ENCODE measurements around the gene APOA4.
"Not testable (repeated sequence)": the region's sequence is repeated elsewhere in the genome, so short reads cannot be mapped to it uniquely, and the experiment has no call there.

APOA4 gene

DNA sequence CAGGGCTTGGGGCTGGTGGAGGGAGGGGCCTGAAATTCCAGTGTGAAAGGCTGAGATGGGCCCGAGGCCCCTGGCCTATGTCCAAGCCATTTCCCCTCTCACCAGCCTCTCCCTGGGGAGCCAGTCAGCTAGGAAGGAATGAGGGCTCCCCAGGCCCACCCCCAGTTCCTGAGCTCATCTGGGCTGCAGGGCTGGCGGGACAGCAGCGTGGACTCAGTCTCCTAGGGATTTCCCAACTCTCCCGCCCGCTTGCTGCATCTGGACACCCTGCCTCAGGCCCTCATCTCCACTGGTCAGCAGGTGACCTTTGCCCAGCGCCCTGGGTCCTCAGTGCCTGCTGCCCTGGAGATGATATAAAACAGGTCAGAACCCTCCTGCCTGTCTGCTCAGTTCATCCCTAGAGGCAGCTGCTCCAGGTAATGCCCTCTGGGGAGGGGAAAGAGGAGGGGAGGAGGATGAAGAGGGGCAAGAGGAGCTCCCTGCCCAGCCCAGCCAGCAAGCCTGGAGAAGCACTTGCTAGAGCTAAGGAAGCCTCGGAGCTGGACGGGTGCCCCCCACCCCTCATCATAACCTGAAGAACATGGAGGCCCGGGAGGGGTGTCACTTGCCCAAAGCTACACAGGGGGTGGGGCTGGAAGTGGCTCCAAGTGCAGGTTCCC, 6.5 kb upstream of the APOA4 start, which contains the start of gene APOC3:
TSS of gene APOC3 (plus strand) at position 383 of the 659 bp plus-strand sequence. CDS start 676 bp downstream, outside the sequence.
- DNase-seq: no peak

DNA sequence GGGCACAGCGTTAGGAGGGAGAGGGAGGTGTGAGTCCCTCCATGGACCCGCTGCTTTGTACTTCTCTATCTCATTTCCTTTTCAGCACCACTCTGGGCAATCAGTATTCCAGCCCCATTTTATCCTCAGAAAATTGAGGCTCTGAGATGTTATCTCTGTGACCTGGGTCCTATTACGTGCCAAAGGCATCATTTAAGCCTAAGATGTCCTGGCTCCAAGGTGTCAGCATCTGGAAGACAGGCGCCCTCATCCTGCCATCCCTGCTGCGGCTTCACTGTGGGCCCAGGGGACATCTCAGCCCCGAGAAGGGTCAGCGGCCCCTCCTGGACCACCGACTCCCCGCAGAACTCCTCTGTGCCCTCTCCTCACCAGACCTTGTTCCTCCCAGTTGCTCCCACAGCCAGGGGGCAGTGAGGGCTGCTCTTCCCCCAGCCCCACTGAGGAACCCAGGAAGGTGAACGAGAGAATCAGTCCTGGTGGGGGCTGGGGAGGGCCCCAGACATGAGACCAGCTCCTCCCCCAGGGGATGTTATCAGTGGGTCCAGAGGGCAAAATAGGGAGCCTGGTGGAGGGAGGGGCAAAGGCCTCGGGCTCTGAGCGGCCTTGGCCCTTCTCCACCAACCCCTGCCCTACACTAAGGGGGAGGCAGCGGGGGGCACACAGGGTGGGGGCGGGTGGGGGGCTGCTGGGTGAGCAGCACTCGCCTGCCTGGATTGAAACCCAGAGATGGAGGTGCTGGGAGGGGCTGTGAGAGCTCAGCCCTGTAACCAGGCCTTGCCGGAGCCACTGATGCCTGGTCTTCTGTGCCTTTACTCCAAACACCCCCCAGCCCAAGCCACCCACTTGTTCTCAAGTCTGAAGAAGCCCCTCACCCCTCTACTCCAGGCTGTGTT, 5.8 kb upstream of the APOA4 start:
- no peak for DNase-seq

DNA sequence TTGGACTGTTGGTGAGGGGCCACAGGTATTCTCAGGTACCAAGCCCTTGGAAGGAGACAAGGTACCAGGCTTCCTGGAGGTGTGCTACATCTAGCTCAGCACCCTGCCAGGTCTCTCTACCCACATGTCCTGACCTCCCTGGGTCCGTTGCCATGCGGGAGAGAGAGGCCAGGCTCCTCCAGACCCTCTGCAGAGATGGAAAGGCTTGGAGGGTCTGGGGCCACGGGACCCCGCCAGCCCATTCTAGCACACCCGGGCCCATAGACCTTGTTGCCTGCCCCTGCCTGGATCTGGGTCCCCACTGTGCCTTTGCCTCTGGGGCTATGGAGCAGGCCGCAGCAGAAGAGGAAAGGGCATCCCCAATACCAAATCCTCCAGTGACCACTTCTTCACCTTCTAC, 4.4 kb upstream of the APOA4 start:
- no peak for DNase-seq

DNA sequence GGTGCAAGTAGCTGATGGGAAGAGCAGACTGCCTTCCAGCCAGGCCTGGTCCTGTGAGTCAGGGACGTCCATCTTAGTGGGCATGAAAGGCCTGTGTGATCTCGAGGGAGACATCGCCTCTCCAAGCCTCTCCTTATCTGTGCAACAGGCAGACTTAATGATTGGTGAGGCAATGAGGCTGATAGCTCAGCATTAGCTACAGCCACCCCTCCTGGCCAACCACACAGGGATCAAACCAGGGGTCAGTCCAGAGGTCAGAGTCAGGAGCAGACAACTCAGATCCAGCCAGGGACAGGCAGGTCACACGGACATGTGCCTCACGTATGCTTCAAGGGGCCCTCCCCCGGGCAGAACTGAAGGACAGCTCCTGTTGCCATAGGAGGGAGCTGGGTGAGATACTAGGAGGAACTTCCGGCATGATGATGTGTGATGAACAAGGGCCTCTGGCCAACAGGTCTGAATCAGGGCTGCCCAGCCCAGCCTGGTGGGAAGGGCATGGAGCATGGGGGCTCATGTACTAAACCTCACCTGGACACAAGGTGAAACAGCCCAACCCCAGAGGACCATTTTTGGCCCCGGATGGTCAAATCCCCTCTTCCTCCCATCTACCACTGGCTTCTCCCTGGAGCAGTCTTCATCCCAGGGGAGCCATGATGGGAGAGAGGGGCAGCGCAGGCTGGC, 3.8 kb upstream of the APOA4 start:
- no peak for DNase-seq

DNA sequence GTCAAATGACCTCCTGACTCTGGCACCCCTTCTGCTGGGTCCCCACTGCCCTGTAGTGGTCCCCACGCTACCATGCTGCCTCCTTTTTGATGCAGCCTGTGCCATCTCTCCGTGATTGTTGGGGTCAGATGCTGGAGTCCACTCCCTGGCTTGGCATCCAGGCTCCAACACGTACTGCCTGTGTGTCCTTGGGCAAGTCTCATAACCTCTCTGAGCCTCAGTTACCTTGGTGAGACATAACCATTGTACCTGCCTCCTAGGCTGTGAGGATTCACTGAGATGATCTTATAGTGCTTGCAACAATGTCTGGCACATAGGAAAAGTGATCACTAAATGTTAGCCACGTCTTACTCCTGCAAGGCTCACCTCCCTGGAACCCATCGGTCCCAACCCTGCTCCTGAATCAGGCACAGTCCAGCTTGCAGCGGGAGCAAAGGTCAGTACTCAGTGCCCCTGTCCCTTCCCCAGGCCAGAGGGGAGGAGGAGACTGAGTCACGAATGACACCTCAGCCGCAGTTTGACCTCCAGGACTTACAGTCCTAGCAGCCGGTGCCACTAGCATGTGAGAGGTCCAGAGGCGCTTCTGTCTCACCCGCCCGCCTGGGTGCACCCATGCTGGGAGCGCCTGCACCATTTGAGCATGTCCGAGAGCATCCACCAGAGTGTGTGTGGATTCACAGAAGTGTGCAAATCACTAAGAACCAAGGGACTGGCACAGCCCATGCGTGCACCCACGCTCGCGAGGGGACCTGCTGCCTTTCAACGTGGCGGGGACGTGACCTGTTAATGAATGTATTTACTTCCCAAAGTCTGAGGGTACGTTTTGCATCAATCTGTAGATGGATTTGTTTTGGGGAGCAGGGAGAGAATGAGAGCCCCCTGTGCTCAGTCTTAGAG, 3.0 kb upstream of the APOA4 start:
- no peak for DNase-seq

DNA sequence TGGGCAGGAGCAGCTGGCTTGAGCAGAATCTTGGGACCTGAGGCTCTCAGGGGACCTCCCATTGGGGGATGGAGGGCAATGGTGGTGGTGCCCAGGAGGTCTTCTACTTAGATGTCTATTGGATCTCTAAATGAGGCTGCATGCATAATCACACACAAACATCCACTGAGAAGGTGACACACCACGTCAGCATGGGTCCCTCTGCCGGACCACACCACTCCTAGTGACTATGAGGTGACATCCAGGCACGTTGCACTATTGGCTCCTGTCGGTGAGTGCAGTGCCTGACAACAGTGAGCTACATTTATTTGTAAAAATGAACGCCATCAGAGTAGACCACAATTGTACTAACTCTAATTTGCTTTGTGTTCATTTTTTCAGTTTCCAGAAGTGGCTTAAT, 2.3 kb upstream of the APOA4 start:
- DNase-seq: no peak

DNA sequence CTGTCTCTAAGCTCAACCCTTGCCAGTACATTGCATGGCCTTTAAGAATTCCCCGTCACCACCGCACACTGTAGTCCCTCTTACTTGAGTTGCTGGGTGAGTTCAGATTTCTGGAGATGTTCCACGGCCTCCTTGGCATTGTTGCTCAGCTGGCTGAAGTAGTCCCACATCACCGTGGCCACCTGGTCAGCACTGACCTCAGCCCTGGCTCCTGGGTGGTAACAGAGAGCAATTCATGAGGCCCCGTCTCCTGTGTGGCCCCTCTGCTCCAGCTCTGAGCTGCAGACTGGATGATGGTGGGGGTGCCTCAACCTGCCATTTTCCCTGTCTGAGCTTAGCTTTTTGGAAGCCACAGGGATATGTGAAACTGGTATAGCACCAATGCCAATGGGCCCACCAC, 529 bp downstream of the APOA4 start:
- DNase-seq: no peak

DNA sequence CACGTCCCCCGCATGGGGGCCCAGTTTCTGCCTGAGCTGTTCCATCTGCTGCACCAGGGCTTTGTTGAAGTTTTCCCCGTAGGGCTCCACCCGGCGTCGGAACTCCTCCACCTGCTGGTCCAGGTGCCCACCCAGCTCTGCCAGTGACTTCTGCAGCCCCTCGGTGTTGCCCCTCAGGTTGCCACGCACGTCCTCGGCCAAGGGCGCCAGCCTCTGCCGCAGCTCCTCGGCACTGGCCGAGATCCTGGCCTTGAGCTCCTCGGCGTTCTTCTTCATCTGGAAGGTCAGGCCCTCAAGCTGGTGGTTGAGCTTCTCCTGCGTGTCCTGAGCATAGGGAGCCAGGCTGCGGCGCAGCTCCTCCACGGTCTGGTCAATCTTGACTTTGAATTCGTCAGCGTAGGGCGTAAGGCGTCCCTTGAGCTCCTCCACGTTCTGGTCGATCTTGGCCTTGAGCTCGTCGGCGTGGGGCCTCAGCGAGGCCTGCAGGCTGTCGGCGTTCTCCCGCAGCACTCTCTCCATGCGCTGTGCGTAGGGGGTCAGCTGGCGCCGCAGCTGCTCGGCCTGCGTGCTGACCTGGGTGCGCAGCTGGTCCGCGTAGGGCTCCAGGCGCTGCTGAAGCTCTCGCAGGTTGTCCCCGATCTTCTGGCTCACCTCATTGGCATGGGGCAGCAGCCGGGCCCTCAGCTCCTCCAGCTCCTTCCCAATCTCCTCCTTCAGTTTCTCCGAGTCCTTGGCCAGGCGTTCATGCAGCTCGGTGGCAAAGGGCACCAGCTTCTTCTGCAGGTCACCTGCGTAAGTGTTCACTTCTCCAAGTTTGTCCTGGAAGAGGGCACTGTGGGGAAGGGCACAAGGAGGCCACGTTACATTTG, 1.8 kb downstream of the APOA4 start:
- no peak for DNase-seq

DNA sequence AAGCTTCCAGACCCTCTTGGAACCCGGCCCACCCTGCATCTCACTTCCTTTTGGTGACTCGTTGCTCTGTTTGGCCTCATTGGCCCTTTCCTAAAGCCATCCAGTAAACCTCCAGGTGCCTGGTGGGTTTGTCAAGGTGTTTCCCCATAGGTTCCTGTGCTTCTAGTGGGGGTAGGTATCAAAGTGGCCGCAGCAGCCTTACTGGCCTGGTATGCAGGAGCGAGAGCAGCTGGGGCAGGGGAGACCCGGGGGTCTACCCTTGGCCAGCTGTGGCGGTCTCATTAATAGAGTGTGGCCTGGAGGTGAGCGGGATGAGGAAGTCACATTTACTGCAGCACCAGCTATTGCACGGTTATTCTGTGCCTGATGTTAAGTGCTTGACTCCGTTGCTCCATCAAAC, 4.1 kb downstream of the APOA4 start:
- no peak for DNase-seq

DNA sequence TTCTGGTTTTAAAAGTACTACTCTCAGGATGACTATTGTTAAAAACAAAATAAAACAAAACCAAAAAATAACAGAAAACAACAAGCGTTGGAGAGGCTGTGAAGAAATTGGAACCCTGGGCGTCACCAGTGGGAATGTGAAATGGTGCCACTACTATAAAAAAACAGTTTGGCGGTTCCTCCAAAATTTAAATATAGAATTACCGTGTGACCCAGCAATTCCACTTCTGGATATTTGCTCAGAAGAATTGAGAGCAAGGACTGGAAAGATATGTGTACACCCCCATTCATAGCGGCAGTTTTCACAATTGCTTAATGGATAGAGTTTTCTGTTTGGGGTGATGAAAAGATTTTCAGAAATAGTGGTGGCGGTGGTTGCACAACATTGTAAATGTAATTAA, 8.6 kb downstream of the APOA4 start:
- DNase-seq: no peak

DNA sequence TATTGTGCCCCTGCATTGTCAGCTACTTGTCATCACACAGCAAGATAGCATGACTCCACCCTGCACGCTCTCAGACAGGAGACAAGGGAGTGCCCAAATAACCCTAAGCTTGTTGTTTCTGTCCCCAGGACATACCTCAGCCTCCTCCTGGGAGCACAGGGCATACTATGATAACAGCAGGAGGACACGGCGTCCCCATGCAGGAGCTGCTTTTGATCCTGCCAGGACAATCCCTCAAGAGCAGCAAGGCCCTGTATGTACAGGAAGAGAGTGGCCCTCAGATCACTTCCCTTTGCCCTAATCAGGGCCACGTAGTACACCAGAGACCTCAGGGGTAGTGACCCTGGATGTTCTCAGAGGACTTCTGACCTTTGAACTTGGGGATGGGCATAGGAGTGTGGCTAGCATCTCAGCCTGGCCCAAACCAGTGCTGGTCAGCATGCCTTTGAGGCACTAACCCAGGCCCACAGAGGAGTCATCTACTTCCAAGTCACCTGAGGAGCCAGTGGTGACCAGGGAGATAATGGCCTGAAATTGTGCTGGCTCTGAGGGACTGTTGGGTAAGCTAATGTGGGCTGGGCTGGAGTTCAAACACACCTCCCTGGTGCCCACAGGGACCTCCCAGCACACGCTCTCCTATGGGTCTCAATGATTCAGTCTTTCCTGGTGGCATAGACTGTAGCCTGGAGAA, 9.2 kb downstream of the APOA4 start:
- no peak for DNase-seq

DNA sequence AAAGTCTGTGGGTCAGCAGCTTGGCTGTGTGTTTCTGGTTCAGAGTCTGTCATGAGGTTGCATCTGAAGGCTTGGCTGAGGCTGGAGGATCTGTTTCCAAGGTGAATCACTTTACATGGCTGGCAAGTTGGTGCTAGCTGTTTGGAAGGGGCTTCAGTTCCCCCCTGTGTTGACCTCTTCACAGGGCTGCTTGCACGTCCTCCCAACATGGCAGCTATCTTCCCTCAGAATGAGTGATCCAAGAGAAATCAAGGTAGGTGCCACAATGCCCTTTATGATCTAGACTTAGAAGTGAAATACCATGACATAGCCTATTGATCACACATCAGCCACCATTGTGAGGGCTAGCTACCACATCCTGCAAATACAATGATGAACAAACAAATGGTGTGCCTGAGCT, 9.9 kb downstream of the APOA4 start:
- DNase-seq: no peak

DNA sequence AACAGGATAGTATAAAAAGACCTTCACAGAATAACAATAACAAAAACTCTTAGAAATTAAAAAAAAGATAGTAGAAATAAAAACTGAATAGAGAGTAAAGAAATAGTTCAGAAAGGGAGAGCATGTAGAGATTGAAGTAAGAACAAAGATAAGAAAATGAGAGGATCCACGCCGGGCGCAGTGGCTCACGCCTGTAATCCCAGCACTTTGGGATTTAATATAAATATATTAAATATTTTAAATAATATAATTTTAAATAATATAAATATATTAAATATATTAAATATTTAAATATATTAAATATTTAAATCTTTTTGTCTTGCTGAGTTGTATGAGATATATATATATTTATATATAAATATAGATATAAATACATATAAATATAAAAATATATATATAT, 11.0 kb downstream of the APOA4 start:
- no peak for DNase-seq

DNA sequence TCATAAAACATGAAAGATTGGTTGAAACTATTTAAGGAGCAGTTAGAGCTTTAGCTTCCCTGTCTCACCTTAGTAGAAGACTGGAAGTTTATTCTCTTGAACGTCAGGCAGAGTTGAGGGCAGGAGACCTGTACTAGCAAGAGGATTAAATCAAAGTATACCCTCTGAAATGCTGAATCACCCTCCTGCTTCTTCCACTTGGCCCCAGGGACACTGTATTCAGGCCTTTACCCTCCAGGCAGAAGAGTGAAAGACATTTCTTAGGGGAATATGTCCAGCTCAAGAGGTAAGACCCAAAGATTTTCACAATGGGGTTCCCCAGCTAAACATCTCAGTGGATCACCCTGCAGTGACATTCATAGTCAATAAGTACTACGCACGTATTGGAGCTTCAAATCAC, 11.9 kb downstream of the APOA4 start:
- no peak for DNase-seq

DNA sequence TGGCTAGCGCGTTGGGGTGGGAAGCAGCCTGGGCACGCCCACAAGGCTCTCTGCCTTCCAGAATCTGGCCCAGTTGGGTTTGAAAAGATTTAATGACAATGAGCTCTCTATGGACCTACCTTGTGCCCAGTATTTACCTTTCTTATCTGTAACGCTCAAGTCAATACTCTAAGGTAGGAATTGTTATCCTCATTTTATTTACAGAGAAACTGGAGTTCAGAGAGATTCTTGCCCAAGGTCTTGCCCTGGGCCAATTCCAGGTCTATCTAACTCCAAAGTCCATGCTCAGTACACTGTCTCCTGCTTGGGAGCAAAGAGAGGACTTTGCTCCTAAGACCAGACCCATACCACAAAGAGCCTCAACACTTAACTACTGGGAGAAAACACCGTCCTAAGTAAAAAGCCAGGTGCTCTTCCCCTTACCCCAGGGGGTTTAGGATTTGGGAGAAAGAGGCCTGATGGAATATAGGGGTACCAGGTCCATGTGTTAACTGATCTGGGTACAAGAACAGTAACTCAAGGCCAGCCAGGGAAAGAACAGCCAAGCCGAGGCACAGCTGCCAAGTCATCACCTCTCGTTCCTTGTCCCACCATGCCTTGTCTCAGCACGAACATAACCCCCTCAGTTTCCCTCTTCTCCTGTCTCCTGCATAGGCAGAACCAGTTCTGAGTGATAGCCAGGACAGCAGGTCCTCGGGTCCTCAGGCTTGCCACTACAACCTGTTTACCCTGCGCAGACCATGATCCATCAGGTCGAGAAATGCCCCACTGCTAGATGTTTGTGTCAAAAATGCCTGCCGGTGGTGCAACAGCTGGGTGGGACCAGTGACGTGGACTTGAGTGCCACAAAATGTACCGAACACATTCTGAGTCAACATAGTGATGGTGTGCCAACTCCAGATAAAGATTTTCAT, 14.6 kb downstream of the APOA4 start:
- DNase-seq: no peak

DNA sequence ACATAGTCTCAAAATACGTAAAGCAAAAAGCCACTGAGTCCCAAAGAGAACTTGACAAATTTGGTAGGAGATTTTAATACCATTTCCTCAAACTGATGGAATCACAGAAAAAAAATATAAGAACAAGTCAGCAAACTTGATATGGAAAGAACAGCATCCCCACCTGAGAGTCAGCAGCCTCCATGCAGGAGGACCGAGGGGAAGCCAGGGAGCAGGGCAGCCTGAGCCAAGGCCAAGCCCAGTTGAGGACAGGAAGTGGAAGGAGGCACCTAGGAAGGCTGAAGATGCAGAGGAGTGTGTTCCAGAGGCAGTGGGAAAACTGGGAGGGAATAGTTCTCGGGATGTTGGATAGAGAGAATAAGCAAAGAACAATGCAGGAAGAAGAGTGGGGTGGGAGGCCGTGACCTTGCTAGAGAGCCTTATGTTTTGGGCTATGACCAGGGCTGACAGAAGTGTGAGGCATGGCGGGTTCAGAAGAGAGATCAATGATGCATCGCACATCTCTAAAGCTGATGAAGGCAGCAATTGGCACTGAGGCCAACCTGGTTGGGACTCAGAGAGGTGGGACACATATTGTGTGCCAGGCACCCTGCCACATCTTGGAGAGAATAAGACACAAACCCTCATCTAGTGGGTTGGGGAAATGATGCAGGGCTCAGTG, 15.4 kb downstream of the APOA4 start:
- no peak for DNase-seq

DNA sequence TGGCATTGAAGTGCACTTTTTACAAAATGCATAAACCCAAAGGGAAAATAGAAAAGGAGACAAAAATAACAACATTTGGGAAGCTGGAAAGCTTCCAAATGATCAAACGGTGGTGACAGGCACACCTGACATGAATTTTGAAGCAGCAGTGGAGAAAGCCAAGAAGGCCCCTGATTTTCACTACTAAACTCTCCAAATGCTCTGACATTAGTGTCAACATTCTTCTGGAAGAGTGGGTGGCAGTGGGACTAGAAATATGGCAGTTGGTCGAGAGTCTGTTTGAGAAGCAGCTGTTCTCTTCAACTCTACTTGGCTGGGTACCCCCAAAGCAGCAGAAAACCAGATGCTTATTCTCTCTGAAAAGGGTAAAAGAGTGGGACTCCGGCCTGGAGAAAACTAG, 19.1 kb downstream of the APOA4 start:
- no peak for DNase-seq

DNA sequence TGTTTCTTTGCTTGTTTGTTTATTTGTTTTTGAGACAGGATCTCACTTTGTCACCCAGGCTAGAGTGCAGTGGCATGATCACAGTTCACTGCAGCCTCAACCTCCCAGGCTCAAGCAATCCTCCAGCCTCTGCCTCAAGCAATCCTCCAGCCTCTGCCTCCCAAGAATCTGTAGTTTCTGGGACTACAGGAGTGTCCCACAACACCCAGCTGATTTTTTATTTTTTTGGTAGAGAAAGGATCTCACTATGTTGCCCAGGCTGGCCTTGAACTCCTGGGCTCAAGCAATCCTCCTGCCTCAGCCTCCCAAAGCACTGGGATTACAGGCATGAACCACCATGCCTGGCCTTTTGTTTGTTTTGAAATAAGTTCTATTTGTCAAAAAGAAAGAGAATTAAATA, 21.4 kb downstream of the APOA4 start:
- DNase-seq: not testable (repeated sequence)

DNA sequence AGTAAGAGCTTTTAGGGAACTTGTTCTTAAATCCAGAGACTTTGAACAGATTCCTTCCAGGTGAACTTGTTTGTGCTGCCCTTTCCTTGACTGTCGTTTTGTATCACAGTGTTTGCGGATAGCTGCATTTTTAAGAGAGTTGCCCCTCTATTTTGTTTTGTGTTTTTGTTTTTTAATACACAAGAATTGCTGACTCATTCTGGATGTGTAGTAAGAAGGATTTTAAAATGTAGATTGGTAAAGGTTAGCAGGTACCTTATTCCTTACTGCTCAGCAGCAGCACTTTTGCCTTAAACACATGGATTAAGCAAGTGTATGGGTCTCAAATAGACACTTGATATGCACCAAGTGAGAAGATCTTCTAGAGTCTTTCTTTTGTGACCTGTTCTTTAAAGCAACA, 22.5 kb downstream of the APOA4 start:
- no peak for DNase-seq

Data from T1000 (cell line).